Ascending aorta (tissue), 2 donors: ENCODE results near the gene C10orf90. TPM values are rescaled to one million over a fixed set of nuclear protein-coding genes. Genes with fewer than 3 reads are reported as not detected.

Experiments used
- DNase-seq, 2 donors: peaks; one replicate each; pipeline ENCODE4 v3.0.0-alpha.2; 2019; ENCODE audit warnings: low spot score in 2 of 2
- H3K27ac ChIP-seq, 2 donors: fragments of 200-600 bp; sonication (generic); one replicate each; pipeline ENCODE4 v1.5.1; 2016 to 2017; ENCODE audit warnings: mild to moderate bottlenecking in 1 of 2
- H3K27me3 ChIP-seq: fragments of 200-600 bp; sonication (generic); one replicate; pipeline ENCODE4 v1.5.1; 2017
- H3K36me3 ChIP-seq, 2 donors: fragments of 200-600 bp; sonication (generic); one replicate each; pipeline ENCODE4 v1.5.1; 2016
- H3K4me1 ChIP-seq, 2 donors: fragments of 200-600 bp; sonication (generic); one replicate each; pipeline ENCODE4 v1.5.1; 2016 to 2017; ENCODE audit warnings: mild to moderate bottlenecking in 1 of 2
- H3K4me3 ChIP-seq, 2 donors: fragments of 200-600 bp; sonication (generic); one replicate each; pipeline ENCODE4 v1.5.1; 2016 to 2017; ENCODE audit warnings: mild to moderate bottlenecking in 1 of 2
- H3K9me3 ChIP-seq, 2 donors: fragments of 200-600 bp; sonication (generic); one replicate each; pipeline ENCODE4 v1.5.1; 2016
- CTCF ChIP-seq, 3 experiments: fragments of 200-600 bp in 2 of 3; fragments of 450-650 bp in 1 of 3; sonication (generic) in 2 of 3; IDR thresholded peaks; one replicate each; pipeline ENCODE4 v1.5.1; 2016 to 2019; ENCODE audit warnings: antibody characterized with exemption in 3 of 3, mild to moderate bottlenecking in 1 of 3, moderate library complexity in 1 of 3
- intact Hi-C: fragments of 100-400 bp; cut with DNase I; formaldehyde crosslinking; loops from one replicate; pipeline ENCODE4 v1.15.1; 2023
- total RNA-seq: library from RNA; depleted of rRNA; stranded (reverse); fragments of >200 nt; gene quantifications from one replicate; pipeline ENCODE4 v1.1.0, GENCODE V29; 2016

The C10orf90 gene
- total RNA-seq, 1 donor from 2014 or later = not detected

- no peak for TF ChIP-seq CTCF (IDR thresholded peaks at IDR 0.05)
- no peak for DNase-seq
- H3K4me1 ChIP-seq = no peaks in the 10 kb centered on the region
- H3K36me3 ChIP-seq = no peaks in the 10 kb centered on the region
- no peak overlapping the region for H3K4me3 ChIP-seq
- intact Hi-C loops = no loop called here
- no peaks in the 10 kb centered on the region for H3K9me3 ChIP-seq
- no peak overlapping the region for H3K27ac ChIP-seq
- no peaks in the 10 kb centered on the region for H3K27me3 ChIP-seq
Measured at GRCh38 chr10:126536148-126536547, 134.3 kb downstream of the C10orf90 start.

GRCh38 chr10:126533644-126534043 lies 136.8 kb downstream of the C10orf90 start:
- DNase-seq = no peak
- no peaks in the 10 kb centered on the region for H3K9me3 ChIP-seq
- intact Hi-C loops = no loop called here
- no peaks in the 10 kb centered on the region for H3K36me3 ChIP-seq
- H3K4me3 ChIP-seq = no peak overlapping the region
- no peaks in the 10 kb centered on the region for H3K27me3 ChIP-seq
- no peak overlapping the region for H3K27ac ChIP-seq
- H3K4me1 ChIP-seq = no peaks in the 10 kb centered on the region
- no peak for TF ChIP-seq CTCF (IDR thresholded peaks at IDR 0.05)

GRCh38 chr10:126528315-126528835 lies 142.1 kb downstream of the C10orf90 start:
- no peaks in the 10 kb centered on the region for H3K27me3 ChIP-seq
- H3K36me3 ChIP-seq = no peaks in the 10 kb centered on the region
- no peak overlapping the region for H3K4me3 ChIP-seq
- TF ChIP-seq CTCF (IDR thresholded peaks at IDR 0.05) = no peak
- no peak overlapping the region for H3K27ac ChIP-seq
- no peaks in the 10 kb centered on the region for H3K4me1 ChIP-seq
- intact Hi-C loops = no loop called here
- H3K9me3 ChIP-seq = no peaks in the 10 kb centered on the region
- DNase-seq = no peak

GRCh38 chr10:126527645-126528314 lies 142.7 kb downstream of the C10orf90 start:
- DNase-seq = no peak
- H3K4me3 ChIP-seq = no peak overlapping the region
- no peaks in the 10 kb centered on the region for H3K36me3 ChIP-seq
- no peak for TF ChIP-seq CTCF (IDR thresholded peaks at IDR 0.05)
- no peaks in the 10 kb centered on the region for H3K4me1 ChIP-seq
- H3K27ac ChIP-seq = no peak overlapping the region
- no peaks in the 10 kb centered on the region for H3K27me3 ChIP-seq
- no peaks in the 10 kb centered on the region for H3K9me3 ChIP-seq
- intact Hi-C loops = no loop called here

- intact Hi-C loops = no loop called here
- no peaks in the 10 kb centered on the region for H3K27me3 ChIP-seq
- no peak overlapping the region for H3K4me3 ChIP-seq
- DNase-seq = no peak
- H3K27ac ChIP-seq = no peak overlapping the region
- H3K9me3 ChIP-seq = no peaks in the 10 kb centered on the region
- no peaks in the 10 kb centered on the region for H3K36me3 ChIP-seq
- no peak for TF ChIP-seq CTCF (IDR thresholded peaks at IDR 0.05)
- H3K4me1 ChIP-seq = no peaks in the 10 kb centered on the region
Measured at GRCh38 chr10:126525326-126525725, 145.2 kb downstream of the C10orf90 start.
